ENCODE results near the gene FNDC7.

DNA sequence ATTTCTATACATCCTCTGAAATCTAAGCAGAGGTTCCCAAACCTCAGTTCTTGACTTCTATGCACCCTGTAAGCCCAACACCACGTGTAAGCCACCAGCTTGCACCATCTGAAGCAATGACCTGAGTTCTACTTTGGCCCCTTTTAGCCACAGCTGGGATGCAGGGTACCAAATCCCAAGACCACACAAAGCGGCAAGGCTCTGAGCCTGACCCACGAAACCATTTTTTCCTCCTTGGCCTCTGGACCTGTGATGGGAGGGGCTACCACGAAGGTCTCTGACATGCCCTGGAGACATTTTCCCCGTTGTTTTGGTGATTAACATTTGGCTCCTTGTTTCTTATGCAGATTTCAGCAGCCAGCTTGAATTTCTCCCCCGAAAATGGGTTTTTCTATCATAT, 72.6 kb downstream of the FNDC7 start:
- TF ChIP-seq CTCF (IDR thresholded peaks at IDR 0.05) (no peak), POLR2A (IDR thresholded peaks at IDR 0.05) (no peak)

Measured in testis (tissue), 2 donors.